IPS-18a (cell line): ENCODE data around the gene BRD3.

Experiments
- H3K27ac ChIP-seq: one replicate; pipeline ENCODE4 v1.5.1; 2013; ENCODE audit warnings: low read length
- H3K27me3 ChIP-seq: one replicate; pipeline ENCODE4 v1.6.1; 2013; ENCODE audit warnings: mild to moderate bottlenecking, low read length; ENCODE audit not compliant: control insufficient read depth, insufficient read depth
- H3K36me3 ChIP-seq: one replicate; pipeline ENCODE4 v1.6.1; 2013; ENCODE audit warnings: low read depth, low read length; ENCODE audit not compliant: control insufficient read depth
- H3K4me1 ChIP-seq: one replicate; pipeline ENCODE4 v1.6.1; 2013; ENCODE audit warnings: low read depth, low read length; ENCODE audit not compliant: control insufficient read depth
- H3K4me3 ChIP-seq: one replicate; pipeline ENCODE4 v1.5.1; 2013; ENCODE audit warnings: low read length
- H3K9ac ChIP-seq: one replicate; pipeline ENCODE4 v1.6.1; 2013; ENCODE audit warnings: mild to moderate bottlenecking, low read length, moderate library complexity
- H3K9me3 ChIP-seq: one replicate; pipeline ENCODE4 v1.6.1; 2013; ENCODE audit warnings: low read depth, low read length; ENCODE audit not compliant: control insufficient read depth

The BRD3 gene

DNA sequence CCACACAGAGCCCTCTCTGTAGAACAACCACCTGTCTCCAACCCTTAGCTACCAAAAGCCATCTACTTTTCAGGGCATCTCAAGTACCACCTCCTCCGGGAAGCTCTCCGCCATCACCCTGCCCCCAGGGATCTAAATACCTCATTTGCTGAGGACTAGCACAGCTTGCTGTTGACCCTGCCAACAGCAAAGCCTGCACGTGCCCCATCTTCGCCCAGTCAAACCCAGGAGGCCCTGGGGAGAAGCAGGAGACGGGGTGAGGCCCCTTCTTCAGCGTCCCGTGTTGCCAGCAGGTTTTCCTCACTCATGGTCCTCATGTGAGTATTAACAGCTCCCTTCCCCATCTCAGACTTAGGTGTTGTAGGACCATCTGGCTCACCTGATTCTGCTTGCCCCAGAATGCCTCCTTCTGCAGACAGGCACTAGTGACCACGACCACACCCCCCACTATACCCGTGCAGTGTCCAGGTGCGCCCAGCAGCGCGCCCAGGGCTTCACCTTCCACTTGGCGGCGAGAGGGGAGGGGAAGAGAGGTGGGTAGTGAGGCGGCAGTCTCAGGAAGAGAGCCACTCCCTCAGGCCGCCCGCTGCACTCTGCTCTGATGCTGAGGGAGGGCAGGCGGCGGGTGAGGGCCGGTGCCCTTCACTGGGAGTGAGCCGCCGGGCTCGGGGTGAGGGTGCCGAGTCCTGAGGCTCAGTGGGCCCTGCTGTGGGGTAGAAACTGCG, 86.8 kb downstream of the BRD3 start:
- no peaks in the 10 kb centered on the region for H3K9me3 ChIP-seq
- H3K4me1 ChIP-seq, result peaks cover 5% of the 10 kb centered on the region
- H3K27ac ChIP-seq, result no peak overlapping the region
- H3K9ac ChIP-seq, result no peak overlapping the region
- H3K4me3 ChIP-seq, result no peak overlapping the region
- no peaks in the 10 kb centered on the region for H3K27me3 ChIP-seq
- no peaks in the 10 kb centered on the region for H3K36me3 ChIP-seq
